Upper lobe of right lung (tissue), 1 donor: ENCODE data around the gene SLC8A3. TPM values are rescaled to one million over a fixed set of nuclear protein-coding genes. Genes with fewer than 3 reads are reported as not detected.

Source experiments
- ATAC-seq: fragments of 200-7000 bp; cut with Tn5 transposase; one replicate; pipeline ENCODE4 v1.9.1; 2020; ENCODE audit warnings: mild to moderate bottlenecking, moderate library complexity
- DNase-seq: peaks from one replicate; pipeline ENCODE4 v3.0.0-alpha.2; 2020
- H3K27ac ChIP-seq: fragments of 200-600 bp; one replicate; pipeline ENCODE4 v1.8.0; 2022
- H3K27me3 ChIP-seq: fragments of 200-600 bp; one replicate; pipeline ENCODE4 v1.8.0; 2022; ENCODE audit warnings: mild to moderate bottlenecking
- H3K36me3 ChIP-seq: fragments of 200-600 bp; one replicate; pipeline ENCODE4 v1.8.0; 2022
- H3K4me1 ChIP-seq: fragments of 200-600 bp; one replicate; pipeline ENCODE4 v1.8.0; 2022
- H3K4me3 ChIP-seq: fragments of 200-600 bp; one replicate; pipeline ENCODE4 v1.8.0; 2022; ENCODE audit warnings: mild to moderate bottlenecking
- H3K9me3 ChIP-seq: fragments of 200-600 bp; one replicate; pipeline ENCODE4 v1.8.0; 2022
- intact Hi-C: fragments of 100-400 bp; cut with DNase I; formaldehyde crosslinking; loops from one replicate; pipeline ENCODE4 v1.11.0; 2022
- total RNA-seq: library from RNA; stranded (reverse); fragmentation: NEBNext Ultra II Directional; extraction: Animal tissue kit (Norgen Biotek cat#: 25700); gene quantifications from one replicate; pipeline ENCODE4 v1.2.1, GENCODE V29; 2021
- TF ChIP-seq, protein P1 (sequence below): fragments of 200-600 bp; IDR thresholded peaks from one replicate; pipeline ENCODE4 v1.8.0; 2022; ENCODE audit warnings: antibody characterized with exemption
- donor health status: DM: no; HTN: yes; CAD: no; lungs with severe emphysema.

The SLC8A3 gene
- total RNA-seq, 1 donor from 2014 or later, result 1.8 TPM

DNA sequence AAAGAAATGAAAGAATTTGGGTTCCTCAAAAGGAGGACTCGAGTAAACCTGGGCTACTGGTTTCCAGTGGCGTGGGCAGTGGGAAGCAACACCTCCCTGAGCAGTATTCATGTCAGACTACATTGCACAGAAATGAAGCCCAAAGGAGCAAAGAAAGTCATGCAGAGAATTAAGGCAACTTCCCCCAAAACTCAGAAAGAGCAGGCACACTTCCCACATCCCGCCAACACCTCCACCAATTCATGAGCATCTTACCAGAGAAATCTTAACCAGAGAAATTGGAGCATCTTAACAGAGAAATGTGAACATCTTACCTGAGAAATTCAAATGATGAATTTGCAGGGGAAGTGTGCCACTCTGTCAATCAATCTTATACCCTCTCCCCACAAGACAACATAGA, 36.7 kb downstream of the SLC8A3 start:
- Histone ChIP-seq H3K9me3 (no peaks in the 10 kb centered on the region), H3K4me3 (no peak overlapping the region), H3K4me1 (no peaks in the 10 kb centered on the region), H3K27me3 (no peaks in the 10 kb centered on the region), H3K36me3 (no peaks in the 10 kb centered on the region), H3K27ac (no peak overlapping the region)
- TF ChIP-seq, protein P1, sequence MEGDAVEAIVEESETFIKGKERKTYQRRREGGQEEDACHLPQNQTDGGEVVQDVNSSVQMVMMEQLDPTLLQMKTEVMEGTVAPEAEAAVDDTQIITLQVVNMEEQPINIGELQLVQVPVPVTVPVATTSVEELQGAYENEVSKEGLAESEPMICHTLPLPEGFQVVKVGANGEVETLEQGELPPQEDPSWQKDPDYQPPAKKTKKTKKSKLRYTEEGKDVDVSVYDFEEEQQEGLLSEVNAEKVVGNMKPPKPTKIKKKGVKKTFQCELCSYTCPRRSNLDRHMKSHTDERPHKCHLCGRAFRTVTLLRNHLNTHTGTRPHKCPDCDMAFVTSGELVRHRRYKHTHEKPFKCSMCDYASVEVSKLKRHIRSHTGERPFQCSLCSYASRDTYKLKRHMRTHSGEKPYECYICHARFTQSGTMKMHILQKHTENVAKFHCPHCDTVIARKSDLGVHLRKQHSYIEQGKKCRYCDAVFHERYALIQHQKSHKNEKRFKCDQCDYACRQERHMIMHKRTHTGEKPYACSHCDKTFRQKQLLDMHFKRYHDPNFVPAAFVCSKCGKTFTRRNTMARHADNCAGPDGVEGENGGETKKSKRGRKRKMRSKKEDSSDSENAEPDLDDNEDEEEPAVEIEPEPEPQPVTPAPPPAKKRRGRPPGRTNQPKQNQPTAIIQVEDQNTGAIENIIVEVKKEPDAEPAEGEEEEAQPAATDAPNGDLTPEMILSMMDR, result no peak
- ATAC-seq (no peak), DNase-seq (no peak)
- intact Hi-C loops, result no loop called here

DNA sequence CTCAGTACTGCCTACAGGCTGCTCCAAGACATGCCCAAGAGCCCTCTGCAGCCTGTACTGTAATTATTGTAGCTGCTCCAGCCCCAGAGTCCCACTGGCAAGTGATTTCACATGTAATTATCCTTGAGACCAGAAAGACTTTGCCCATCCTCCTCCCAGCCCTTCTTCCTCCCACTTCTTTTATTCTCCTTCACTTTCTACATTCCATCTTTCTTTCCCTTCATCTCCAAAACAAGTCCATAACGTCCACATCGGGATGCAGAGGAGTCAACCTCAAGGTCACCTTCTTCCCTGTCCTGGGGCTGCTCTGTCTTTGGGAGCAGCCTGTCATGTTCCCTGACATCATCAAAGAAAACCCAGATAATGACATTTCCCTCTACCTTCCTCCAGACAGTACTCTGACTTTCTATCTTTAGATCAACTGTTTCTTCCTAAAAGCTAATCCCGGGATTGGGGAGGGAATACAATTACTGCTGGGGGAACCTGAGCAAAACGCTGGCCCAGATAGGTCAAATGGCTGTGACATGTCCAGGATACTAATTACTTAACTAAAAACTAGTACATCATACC, 39.1 kb downstream of the SLC8A3 start:
- TF ChIP-seq, protein P1, result no peak
- Histone ChIP-seq H3K27me3 (no peaks in the 10 kb centered on the region), H3K36me3 (no peaks in the 10 kb centered on the region), H3K4me3 (no peak overlapping the region), H3K4me1 (no peaks in the 10 kb centered on the region), H3K27ac (no peak overlapping the region), H3K9me3 (no peaks in the 10 kb centered on the region)
- ATAC-seq (no peak), DNase-seq (no peak)
- intact Hi-C loops, result no loop called here

DNA sequence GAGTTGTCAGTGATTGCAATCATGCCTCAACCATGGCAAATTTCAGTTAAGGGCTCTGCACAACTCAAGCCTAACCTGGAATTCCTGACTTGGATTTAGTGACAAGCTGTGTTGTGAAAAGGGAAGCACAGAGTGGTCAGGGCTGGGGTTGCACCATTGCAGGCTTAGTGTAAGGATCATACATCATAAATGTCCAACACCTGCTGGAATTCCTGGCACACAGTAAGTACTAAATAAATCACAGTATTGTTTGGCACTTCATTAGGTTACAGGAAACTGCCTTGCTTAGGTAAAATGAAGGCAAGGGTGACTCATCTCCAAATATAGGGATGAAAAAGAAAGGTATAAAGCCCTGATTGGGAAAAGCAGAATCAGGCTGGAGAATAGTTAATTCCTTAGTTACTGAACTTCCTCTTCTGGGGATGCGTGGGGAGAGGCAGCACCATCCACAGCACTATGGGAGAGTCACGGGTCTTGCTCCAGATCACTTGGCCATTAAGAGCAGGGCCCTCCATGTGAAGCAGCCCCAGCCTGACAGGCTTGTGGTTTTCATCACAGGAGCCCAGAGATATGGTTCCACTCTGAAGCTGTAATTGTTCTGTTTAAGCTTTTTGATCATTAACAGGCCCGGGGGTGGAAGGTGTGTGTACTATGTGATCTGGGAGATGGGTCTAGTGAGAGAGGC, 39.7 kb downstream of the SLC8A3 start:
- H3K36me3 ChIP-seq, result no peaks in the 10 kb centered on the region
- no peak overlapping the region for H3K27ac ChIP-seq
- H3K4me3 ChIP-seq, result no peak overlapping the region
- no peaks in the 10 kb centered on the region for H3K27me3 ChIP-seq
- intact Hi-C loops, result no loop called here
- no peak for DNase-seq
- H3K9me3 ChIP-seq, result no peaks in the 10 kb centered on the region
- no peaks in the 10 kb centered on the region for H3K4me1 ChIP-seq
- TF ChIP-seq, protein P1, result no peak
- peak; percentile 79 for ATAC-seq

GRCh38 chr14:70148351-70148750, 40.4 kb downstream of the SLC8A3 start:
- no peaks in the 10 kb centered on the region for H3K4me1 ChIP-seq
- H3K4me3 ChIP-seq, result no peak overlapping the region
- H3K36me3 ChIP-seq, result no peaks in the 10 kb centered on the region
- no peak for ATAC-seq
- no peaks in the 10 kb centered on the region for H3K27me3 ChIP-seq
- intact Hi-C loops, result no loop called here
- H3K9me3 ChIP-seq, result no peaks in the 10 kb centered on the region
- no peak for DNase-seq
- TF ChIP-seq, protein P1, result no peak
- no peak overlapping the region for H3K27ac ChIP-seq

DNA sequence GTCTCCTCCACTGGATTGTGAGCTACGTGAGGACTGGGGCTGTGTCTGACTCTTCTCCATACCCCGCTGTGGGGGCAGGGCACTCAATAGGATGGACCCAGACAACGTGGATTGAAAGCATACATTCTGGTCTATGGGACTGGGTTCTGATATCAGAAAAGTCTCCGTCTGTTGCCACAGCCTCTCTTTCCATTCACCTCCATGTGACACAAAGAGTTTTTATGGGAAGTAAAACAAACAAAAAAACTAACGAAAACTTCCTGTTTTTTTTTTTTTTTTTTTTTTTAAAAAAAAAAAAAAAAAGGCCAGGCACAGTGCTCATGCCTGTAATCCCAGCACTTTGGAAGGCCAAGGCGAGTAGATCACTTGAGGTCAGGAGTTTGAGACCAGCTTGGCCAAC, 44.7 kb downstream of the SLC8A3 start:
- no peaks in the 10 kb centered on the region for H3K27me3 ChIP-seq
- H3K4me1 ChIP-seq, result no peaks in the 10 kb centered on the region
- intact Hi-C loops, result no loop called here
- ATAC-seq, result no peak
- no peaks in the 10 kb centered on the region for H3K36me3 ChIP-seq
- no peak overlapping the region for H3K4me3 ChIP-seq
- TF ChIP-seq, protein P1, result no peak
- no peaks in the 10 kb centered on the region for H3K9me3 ChIP-seq
- no peak for DNase-seq
- H3K27ac ChIP-seq, result no peak overlapping the region
